HG03135 (cell line): ENCODE results near the gene ATP5F1D.

Experiments used
- ATAC-seq: cut with Tn5 transposase; IDR thresholded peaks from one replicate; pipeline ENCODE4 v1.9.1; 2021; ENCODE audit warnings: mild to moderate bottlenecking, moderate library complexity; ENCODE audit not compliant: unreplicated experiment

The ATP5F1D gene

GRCh38 chr19:1268226-1269064 is 26.9 kb downstream of the ATP5F1D start:
- no peak for ATAC-seq

- ATAC-seq: peak; percentile 47
Measured at GRCh38 chr19:1269065-1269477, 27.5 kb downstream of the ATP5F1D start, which contains the start of gene CIRBP. TSS of gene CIRBP (plus strand) at chr19:1269332. CDS start at chr19:1270934, 1,602 bp downstream.

GRCh38 chr19:1269478-1270212 is 28.1 kb downstream of the ATP5F1D start:
- ATAC-seq: peak; percentile 20

GRCh38 chr19:1270213-1270853 is 28.8 kb downstream of the ATP5F1D start:
- ATAC-seq: no peak

- ATAC-seq: no peak
Measured at GRCh38 chr19:1270854-1271527, 29.4 kb downstream of the ATP5F1D start.

GRCh38 chr19:1271528-1272422 is 30.2 kb downstream of the ATP5F1D start:
- no peak for ATAC-seq

- ATAC-seq: no peak
Measured at GRCh38 chr19:1272423-1273262, 31.1 kb downstream of the ATP5F1D start.

- ATAC-seq: no peak
Measured at GRCh38 chr19:1273263-1274041, 31.9 kb downstream of the ATP5F1D start.

- no peak for ATAC-seq
Measured at GRCh38 chr19:1274081-1274851, 32.7 kb downstream of the ATP5F1D start.

- ATAC-seq: no peak
Measured at GRCh38 chr19:1274852-1275259, 33.3 kb downstream of the ATP5F1D start.

GRCh38 chr19:1275260-1275975 is 33.9 kb downstream of the ATP5F1D start, which contains the start of gene FAM174C:
TSS of gene FAM174C (plus strand) at chr19:1275530. CDS start at chr19:1275550, 20 bp downstream.
- peak; percentile 69 for ATAC-seq

- ATAC-seq: no peak
Measured at GRCh38 chr19:1275976-1276627, 34.6 kb downstream of the ATP5F1D start.

GRCh38 chr19:1276628-1277022 is 35.1 kb downstream of the ATP5F1D start:
- ATAC-seq: no peak

- ATAC-seq: no peak
Measured at GRCh38 chr19:1277061-1277460, 35.5 kb downstream of the ATP5F1D start.

- no peak for ATAC-seq
Measured at GRCh38 chr19:1278074-1278473, 36.5 kb downstream of the ATP5F1D start.
